ENCODE results near the gene CD53.

The CD53 gene

GRCh38 chr1:110876748-110877341 is 3.9 kb downstream of the CD53 start:
- no peak for FAIRE-seq

GRCh38 chr1:110877364-110877763 is 4.4 kb downstream of the CD53 start:
- no peak for FAIRE-seq

GRCh38 chr1:110877776-110878175 is 4.8 kb downstream of the CD53 start:
- no peak for FAIRE-seq

GRCh38 chr1:110878591-110878990 is 5.6 kb downstream of the CD53 start:
- no peak for FAIRE-seq

- no peak for FAIRE-seq
Observed at GRCh38 chr1:110878993-110879392, 6.0 kb downstream of the CD53 start.

- no peak for FAIRE-seq
Observed at GRCh38 chr1:110879758-110880606, 7.0 kb downstream of the CD53 start.

GRCh38 chr1:110880708-110881374 is 7.9 kb downstream of the CD53 start:
- FAIRE-seq = no peak

GRCh38 chr1:110888049-110888448 is 15.1 kb downstream of the CD53 start:
- FAIRE-seq = no peak

- FAIRE-seq = no peak
Observed at GRCh38 chr1:110888641-110889040, 15.7 kb downstream of the CD53 start.

DNA sequence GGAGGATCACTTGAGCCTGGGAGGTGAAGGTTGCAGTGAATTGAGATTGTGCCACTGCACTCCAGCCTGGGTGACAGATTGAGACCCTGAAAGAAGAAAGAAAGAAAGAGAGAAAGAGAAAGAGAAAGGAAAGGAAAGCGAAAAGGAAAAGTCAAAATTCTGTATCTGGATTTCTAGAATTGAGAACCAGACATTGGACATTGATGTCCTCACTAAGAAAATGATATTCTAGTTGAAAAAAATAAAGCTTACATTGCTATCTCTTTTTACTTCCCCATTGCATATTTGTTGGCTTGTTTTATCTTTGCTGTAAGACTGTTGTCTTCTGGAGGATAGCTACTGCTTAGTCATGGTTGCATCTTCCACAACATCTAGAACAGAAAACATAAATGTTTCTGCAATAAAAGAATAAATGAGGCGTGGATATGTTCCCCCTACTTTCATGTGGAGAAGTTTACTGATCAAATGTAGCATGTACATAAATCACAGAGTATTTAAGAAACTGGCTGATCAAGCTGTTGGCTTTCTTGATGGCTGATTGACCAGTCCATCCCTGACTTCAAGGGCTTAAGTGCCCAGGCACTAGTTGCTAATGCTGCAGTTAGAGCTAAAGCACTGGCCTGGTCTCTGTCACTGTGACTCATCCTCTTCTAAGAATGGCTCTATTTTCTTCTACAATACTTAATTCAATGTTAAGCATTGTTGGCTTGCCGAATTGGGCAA is 17.7 kb downstream of the CD53 start:
- no peak for FAIRE-seq

DNA sequence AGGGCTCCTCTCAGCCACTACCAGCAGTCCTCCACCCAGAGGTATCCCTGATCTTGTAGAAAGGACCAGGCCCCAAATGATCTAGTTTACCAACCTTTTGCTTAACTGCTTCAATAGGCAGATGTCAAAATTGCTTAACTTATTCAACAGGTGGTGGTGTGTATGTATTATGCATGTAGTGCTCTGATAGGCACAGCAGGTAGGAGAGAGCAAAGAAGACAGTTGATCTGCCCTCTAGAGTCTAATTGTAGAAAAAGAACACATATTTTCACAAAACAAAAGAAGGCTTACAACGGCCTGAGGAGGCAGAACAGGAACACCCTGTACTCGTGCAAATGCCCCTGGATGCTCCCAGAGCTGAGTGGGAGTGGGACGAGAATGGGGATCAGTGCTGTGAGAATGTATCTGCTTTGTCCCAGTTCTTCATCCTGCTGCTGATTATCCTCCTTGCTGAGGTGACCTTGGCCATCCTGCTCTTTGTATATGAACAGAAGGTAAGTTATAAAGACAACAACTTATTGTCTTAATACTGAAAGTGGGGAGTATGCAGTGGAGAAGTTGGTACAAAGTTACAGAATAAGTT is 21.1 kb downstream of the CD53 start:
- no peak for FAIRE-seq

GRCh38 chr1:110896090-110896489 is 23.1 kb downstream of the CD53 start:
- FAIRE-seq = no peak

DNA sequence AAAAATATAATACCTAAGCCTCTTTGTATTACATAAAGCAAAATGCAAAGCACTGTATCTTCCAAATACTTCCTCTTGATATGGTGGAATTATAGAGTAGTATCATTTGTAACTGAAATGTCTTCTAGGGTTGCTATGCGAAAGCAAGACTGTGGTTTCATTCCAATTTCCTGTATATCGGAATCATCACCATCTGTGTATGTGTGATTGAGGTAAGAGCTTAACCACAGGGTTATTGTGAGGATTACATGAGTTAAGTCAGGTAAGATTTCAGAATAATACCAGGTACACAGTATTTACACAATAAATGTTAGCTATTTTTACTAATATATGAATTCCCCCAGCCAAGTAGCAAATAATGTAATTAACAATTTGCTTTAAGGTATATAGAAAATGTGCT is 24.7 kb downstream of the CD53 start:
- FAIRE-seq = no peak

DNA sequence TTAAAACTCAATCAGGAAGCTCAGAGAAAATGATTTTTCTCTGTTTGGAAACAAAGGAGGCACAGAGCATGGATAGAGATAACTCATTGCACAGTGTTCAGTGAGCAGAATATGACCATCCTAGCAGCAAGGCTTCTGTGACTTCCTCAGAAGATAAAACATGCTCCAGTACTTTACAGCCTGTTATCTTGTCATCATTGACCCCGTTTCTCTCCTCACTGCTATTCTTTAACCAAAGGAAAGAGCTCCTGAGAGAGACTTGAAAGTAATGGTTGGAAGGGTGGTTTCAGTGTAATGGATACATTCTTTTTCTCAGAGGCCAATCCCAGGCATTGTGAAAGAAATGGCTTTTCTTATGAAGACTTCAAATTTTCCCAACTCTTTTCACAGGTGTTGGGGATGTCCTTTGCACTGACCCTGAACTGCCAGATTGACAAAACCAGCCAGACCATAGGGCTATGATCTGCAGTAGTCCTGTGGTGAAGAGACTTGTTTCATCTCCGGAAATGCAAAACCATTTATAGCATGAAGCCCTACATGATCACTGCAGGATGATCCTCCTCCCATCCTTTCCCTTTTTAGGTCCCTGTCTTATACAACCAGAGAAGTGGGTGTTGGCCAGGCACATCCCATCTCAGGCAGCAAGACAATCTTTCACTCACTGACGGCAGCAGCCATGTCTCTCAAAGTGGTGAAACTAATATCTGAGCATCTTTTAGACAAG is 25.9 kb downstream of the CD53 start:
- no peak for FAIRE-seq

GRCh38 chr1:110899458-110899843 is 26.5 kb downstream of the CD53 start:
- no peak for FAIRE-seq

DNA sequence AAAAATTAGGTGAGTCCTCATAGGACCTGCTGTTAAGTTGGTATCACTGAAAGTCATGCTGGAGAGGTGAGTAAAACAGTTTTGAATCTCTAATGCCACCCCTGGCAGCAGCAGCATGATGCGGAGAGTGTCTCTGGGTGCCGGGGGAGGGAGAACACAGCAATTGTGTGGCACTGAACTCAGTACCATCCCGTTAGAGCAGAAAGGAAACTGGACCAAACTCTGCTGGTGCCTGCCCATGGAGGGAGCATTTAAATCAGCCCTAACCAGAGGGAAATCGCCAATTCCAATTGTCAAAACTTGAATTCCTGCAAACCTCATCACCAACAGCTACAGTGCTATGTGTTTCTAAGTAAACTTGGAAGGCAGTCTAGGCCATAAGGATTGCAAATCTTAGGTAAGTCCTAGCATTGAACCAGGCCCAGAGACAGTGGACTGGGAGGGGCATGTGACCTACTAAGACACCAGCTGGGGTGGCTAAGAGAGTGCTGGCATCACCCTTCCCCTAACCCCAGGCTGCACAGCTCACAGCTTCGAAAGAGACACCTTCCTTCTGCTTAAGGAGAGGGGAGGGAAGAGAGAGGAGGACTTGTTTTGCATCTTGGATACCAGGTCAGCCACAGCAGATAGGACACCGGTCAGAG is 30.0 kb downstream of the CD53 start:
- FAIRE-seq = no peak

DNA sequence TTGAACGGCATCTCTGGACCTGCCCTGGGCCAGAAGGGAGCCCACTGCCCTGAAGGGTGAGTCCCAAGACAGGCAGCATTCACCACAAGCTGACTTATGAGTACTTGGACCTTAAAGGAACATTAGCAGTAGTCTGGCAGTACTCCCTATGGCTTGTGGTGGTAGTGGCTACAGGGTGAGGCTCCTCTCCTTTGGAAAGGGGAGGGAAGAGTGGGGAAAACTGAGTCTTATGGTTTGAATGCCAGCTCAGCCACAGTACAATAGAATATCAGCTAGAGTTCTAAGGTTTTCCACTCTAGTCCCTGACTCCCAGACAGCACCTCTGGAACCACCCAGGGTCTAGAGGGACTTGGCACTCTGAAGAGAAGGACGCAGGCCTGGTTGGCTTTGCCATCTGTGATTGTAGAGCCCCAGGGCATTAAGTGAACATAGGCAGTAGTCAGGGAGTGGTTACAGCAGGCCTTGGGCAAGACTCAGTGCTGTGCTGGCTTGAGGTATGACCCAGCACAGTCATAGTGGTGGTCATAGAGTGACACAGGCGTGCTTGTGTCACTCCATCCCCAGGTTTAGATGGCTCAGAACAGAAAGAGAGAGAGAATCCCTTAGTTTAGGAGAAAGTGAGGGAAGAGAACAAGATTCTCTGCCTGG is 31.0 kb downstream of the CD53 start:
- no peak for FAIRE-seq

DNA sequence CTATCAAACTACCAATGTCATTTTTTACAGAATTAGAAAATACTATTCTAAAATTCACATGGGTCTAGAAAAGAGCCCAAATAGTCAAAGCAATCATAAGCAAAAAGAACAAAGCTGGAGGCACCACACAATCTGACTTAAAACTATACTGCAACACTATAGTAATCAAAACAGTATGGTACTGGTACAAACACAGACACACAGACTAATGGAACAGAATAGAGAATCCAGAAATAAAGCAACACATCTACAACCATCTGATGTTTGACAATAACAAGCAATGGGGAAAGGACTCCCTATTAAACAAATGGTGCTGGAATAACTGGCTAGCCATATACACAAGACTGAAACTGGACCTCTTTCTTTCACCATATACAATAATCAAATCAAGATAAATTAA is 39.8 kb downstream of the CD53 start:
- no peak for FAIRE-seq

DNA sequence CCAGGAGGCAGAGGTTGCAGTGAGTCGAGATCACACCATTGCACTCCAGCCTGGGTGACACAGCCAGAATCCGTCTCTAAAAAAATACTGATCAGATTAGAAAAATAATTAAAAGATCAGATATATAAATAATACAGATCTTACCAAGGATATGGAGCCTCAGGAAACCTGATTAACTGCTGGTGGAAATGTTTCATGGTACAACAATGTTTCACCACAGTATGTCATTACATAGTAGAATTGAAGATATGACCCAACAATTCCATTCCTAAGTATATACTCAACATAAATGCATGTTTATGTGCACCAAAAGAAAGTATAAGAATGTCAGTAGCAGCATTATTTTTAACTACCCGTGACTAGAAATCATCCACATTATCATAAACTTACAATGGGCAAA is 41.7 kb downstream of the CD53 start:
- FAIRE-seq = no peak

GRCh38 chr1:110915804-110916203 is 42.9 kb downstream of the CD53 start:
- no peak for FAIRE-seq

GRCh38 chr1:110916274-110916668 is 43.3 kb downstream of the CD53 start:
- no peak for FAIRE-seq
